K562 (cell line): ENCODE measurements around the gene HEXIM1. TPM values are rescaled to one million over a fixed set of nuclear protein-coding genes. Genes with fewer than 3 reads are reported as not detected.

Experiments used
- ADNP ChIP-seq: fragments of 200-800 bp; sonication (Bioruptor generic); IDR thresholded peaks from 2 replicates; pipeline ENCODE4 v1.6.1; 2016; ENCODE audit warnings: missing genetic modification characterization, missing compliant biosample characterization
- BCOR ChIP-seq: fragments of 450-650 bp; IDR thresholded peaks from 2 replicates; pipeline ENCODE4 v1.6.1; 2016
- CBX3 ChIP-seq, 2 experiments: IDR thresholded peaks; 1 replicate in 1 of 2; 2 replicates in 1 of 2; pipeline ENCODE4 v1.6.1; 2012; ENCODE audit warnings: inconsistent platforms in 2 of 2, low read length in 2 of 2, borderline replicate concordance in 1 of 2, control low read depth in 1 of 2
- GTF2F1 ChIP-seq: IDR thresholded peaks from 2 replicates; pipeline ENCODE4 v1.6.1; 2011; ENCODE audit warnings: low read depth, low read length, improper control_type of control experiment
- MAFF ChIP-seq: IDR thresholded peaks from 2 replicates; pipeline ENCODE4 v1.6.1; 2012; ENCODE audit warnings: low read length, improper control_type of control experiment
- NCOA2 ChIP-seq, 2 experiments: fragments of 450-650 bp; IDR thresholded peaks; 2 replicates each; pipeline ENCODE4 v1.6.1; 2018; ENCODE audit warnings: mild to moderate bottlenecking in 2 of 2, moderate library complexity in 1 of 2; ENCODE audit not compliant: partially characterized antibody in 2 of 2
- NFATC3 ChIP-seq: fragments of 450-650 bp; IDR thresholded peaks from 2 replicates; pipeline ENCODE4 v1.6.1; 2017; ENCODE audit warnings: mild to moderate bottlenecking
- NR3C1 ChIP-seq: sonication (generic); formaldehyde crosslinking; IDR thresholded peaks from 2 replicates; pipeline ENCODE4 v1.8.1; 2022; ENCODE audit warnings: missing genetic modification reagents
- POLR2A ChIP-seq: fragments of 450-650 bp; conservative IDR thresholded peaks from 2 replicates; pipeline ENCODE4 v1.6.1; 2016
- POLR2AphosphoS2 ChIP-seq: IDR thresholded peaks from 2 replicates; pipeline ENCODE4 v1.6.1; 2012; ENCODE audit warnings: low read length, improper control_type of control experiment
- SRSF1 ChIP-seq: fragments of 200-400 bp; formaldehyde crosslinking; IDR thresholded peaks from 2 replicates; pipeline ENCODE4 v1.6.1; 2017; ENCODE audit warnings: mild to moderate bottlenecking, low read depth, low read length, moderate library complexity
- TAF15 ChIP-seq: fragments of 200-400 bp; formaldehyde crosslinking; IDR thresholded peaks from 2 replicates; pipeline ENCODE4 v1.6.1; 2017; ENCODE audit warnings: mild to moderate bottlenecking, low read depth, low read length, moderate library complexity
- TARDBP ChIP-seq: fragments of 450-650 bp; IDR thresholded peaks from 2 replicates; pipeline ENCODE4 v1.6.1; 2016
- ZBTB17 ChIP-seq: fragments of 450-650 bp; formaldehyde crosslinking; IDR thresholded peaks from 2 replicates; pipeline ENCODE4 v1.4.0; 2020; ENCODE audit warnings: mild to moderate bottlenecking
- ZNF146 ChIP-seq: IDR thresholded peaks from one replicate; pipeline ENCODE4 v1.6.1; 2018; ENCODE audit warnings: missing compliant biosample characterization; ENCODE audit not compliant: unreplicated experiment
- ZNF830 ChIP-seq: fragments of 250-450 bp; sonication (Bioruptor Pico); IDR thresholded peaks from 2 replicates; pipeline ENCODE4 v1.5.0; 2021; ENCODE audit warnings: mild to moderate bottlenecking
- polyA plus RNA-seq, 8 experiments: library from polyadenylated mRNA; depleted of rRNA in 4 of 8; stranded (reverse) in 5 of 8; unstranded in 3 of 8; fragments of >200 nt; fragmentation: Nextera tagmentation in 2 of 8; fragmentation: Illumina TruSeq in 1 of 8; extraction: Ambion mirVana in 2 of 8; extraction: Trizol in 1 of 8; gene quantifications; 2 replicates each; pipeline versions ENCODE4 v1.2.1 to v1.2.3, GENCODE V29; 2011 to 2014; ENCODE audit warnings: inconsistent platforms in 1 of 8, missing spikeins in 1 of 8
- total RNA-seq, 7 experiments: library from RNA; depleted of rRNA in 6 of 7; stranded (reverse); fragments of >200 nt in 6 of 7; fragmentation: Illumina TruSeq in 2 of 7; extraction: Trizol in 2 of 7; gene quantifications; 2 replicates each; pipeline versions ENCODE4 v1.2.1 to v1.2.3, GENCODE V29; 2011 to 2021; ENCODE audit warnings: low replicate concordance in 1 of 7
- TF ChIP-seq, protein P1 (sequence below): fragments of 250-450 bp; sonication (Bioruptor Pico); IDR thresholded peaks from 2 replicates; pipeline ENCODE4 v1.4.0; 2020
- TF ChIP-seq, protein P2 (sequence below): fragments of 450-650 bp; formaldehyde crosslinking; IDR thresholded peaks from 2 replicates; pipeline ENCODE4 v1.4.0; 2022; ENCODE audit warnings: missing genetic modification characterization
- TF ChIP-seq, protein P3 (sequence below), 2 experiments: fragments of 450-650 bp in 1 of 2; sonication (generic) in 1 of 2; formaldehyde crosslinking; conservative IDR thresholded peaks; 2 replicates each; pipeline versions ENCODE4 v1.4.0 to v1.8.1; 2020 to 2022; ENCODE audit warnings: mild to moderate bottlenecking in 1 of 2, missing genetic modification reagents in 1 of 2

The HEXIM1 gene
- total and polyA plus RNA-seq, 9 of the 15 experiments (the other 6 are each of a cell fraction or from before 2014, with no cell fraction given), result 1.4 to 28.3 (median 9.1) TPM

DNA sequence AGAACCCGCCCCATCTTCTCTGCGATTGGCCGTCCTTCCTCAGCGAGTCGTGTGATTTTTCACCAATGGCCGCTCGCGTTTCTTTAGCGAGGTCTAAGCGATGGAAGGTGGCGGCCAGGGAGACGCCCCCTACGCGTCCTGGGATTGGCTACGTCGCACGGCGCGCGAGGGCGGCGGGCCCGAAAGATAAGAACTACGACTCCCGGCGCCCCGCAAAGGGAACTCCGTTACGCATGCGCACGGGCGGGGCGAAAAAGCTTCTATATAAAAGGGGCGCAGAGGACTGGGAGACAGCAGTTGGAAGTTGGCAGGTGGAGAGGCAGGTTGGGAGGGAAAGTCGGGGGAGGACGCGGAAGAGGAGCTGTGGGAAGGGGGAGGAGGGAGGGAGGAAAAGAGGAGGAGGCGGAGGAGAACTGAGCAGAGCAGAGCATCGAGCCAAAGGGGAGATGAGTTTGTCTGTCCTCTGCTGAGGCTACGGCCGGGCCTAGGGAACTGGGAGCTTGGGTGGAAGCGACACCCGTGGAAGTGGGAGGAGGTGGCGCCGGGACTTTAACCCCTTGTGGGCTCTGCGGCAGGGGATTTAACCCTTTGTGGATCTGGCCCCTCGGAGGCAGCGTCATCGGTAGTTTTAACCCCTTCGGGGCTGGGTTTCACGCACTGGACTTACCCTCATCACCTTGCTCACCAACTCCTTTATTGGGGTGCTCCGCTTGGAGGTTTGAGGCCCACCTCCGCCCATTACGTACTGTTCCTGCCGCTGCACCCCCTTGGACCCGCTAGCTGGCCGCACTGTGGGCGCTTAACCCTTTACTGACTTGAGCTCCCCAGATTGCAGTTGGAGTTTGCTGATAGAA, at the start of gene HEXIM1 (continued):
- TF ChIP-seq, protein P1, sequence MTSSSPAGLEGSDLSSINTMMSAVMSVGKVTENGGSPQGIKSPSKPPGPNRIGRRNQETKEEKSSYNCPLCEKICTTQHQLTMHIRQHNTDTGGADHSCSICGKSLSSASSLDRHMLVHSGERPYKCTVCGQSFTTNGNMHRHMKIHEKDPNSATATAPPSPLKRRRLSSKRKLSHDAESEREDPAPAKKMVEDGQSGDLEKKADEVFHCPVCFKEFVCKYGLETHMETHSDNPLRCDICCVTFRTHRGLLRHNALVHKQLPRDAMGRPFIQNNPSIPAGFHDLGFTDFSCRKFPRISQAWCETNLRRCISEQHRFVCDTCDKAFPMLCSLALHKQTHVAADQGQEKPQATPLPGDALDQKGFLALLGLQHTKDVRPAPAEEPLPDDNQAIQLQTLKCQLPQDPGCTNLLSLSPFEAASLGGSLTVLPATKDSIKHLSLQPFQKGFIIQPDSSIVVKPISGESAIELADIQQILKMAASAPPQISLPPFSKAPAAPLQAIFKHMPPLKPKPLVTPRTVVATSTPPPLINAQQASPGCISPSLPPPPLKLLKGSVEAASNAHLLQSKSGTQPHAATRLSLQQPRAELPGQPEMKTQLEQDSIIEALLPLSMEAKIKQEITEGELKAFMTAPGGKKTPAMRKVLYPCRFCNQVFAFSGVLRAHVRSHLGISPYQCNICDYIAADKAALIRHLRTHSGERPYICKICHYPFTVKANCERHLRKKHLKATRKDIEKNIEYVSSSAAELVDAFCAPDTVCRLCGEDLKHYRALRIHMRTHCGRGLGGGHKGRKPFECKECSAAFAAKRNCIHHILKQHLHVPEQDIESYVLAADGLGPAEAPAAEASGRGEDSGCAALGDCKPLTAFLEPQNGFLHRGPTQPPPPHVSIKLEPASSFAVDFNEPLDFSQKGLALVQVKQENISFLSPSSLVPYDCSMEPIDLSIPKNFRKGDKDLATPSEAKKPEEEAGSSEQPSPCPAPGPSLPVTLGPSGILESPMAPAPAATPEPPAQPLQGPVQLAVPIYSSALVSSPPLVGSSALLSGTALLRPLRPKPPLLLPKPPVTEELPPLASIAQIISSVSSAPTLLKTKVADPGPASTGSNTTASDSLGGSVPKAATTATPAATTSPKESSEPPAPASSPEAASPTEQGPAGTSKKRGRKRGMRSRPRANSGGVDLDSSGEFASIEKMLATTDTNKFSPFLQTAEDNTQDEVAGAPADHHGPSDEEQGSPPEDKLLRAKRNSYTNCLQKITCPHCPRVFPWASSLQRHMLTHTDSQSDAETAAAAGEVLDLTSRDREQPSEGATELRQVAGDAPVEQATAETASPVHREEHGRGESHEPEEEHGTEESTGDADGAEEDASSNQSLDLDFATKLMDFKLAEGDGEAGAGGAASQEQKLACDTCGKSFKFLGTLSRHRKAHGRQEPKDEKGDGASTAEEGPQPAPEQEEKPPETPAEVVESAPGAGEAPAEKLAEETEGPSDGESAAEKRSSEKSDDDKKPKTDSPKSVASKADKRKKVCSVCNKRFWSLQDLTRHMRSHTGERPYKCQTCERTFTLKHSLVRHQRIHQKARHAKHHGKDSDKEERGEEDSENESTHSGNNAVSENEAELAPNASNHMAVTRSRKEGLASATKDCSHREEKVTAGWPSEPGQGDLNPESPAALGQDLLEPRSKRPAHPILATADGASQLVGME, result no peak
- TF ChIP-seq MAFF (peak; percentile 16; the same call in 1 of the 2 replicates), BCOR (peak; percentile 88), NR3C1 (no peak), GTF2F1 (peak; percentile 97), ZNF830 (peak; percentile 93; the same call in 1 of the 2 replicates), CBX3 (IDR thresholded peaks at IDR 0.05; ENCODE audit: borderline replicate concordance in 1 of 2, low read length in 2 of 2) (no peak; a peak in 1 of 3 replicates), NFATC3 (peak; percentile 80; the same call in 1 of the 2 replicates), ADNP (tag) (no peak), ZNF146 (CRISPR knock-in tag) (peak; percentile 19), SRSF1 (no peak), TAF15 (peak; percentile 95), TARDBP (peak; percentile 67; the same call in 1 of the 2 replicates), NCOA2 (IDR thresholded peaks at IDR 0.05; ENCODE audit: partially characterized antibody in 2 of 2) (no peak), POLR2AphosphoS2 (peak; percentile 100), ZBTB17 (CRISPR knock-in tag) (peak; percentile 94), POLR2A (peak; percentile 100)
- TF ChIP-seq, protein P2, sequence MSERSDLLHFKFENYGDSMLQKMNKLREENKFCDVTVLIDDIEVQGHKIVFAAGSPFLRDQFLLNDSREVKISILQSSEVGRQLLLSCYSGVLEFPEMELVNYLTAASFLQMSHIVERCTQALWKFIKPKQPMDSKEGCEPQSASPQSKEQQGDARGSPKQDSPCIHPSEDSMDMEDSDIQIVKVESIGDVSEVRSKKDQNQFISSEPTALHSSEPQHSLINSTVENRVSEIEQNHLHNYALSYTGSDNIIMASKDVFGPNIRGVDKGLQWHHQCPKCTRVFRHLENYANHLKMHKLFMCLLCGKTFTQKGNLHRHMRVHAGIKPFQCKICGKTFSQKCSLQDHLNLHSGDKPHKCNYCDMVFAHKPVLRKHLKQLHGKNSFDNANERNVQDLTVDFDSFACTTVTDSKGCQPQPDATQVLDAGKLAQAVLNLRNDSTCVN, result peak; percentile 100
- TF ChIP-seq, protein P3, sequence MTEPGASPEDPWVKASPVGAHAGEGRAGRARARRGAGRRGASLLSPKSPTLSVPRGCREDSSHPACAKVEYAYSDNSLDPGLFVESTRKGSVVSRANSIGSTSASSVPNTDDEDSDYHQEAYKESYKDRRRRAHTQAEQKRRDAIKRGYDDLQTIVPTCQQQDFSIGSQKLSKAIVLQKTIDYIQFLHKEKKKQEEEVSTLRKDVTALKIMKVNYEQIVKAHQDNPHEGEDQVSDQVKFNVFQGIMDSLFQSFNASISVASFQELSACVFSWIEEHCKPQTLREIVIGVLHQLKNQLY (CRISPR knock-in tag; conservative IDR thresholded peaks at IDR 0.05), result peak in 1 of 2 experiments; percentile 94; a peak in 2 of 4 replicates
